ENCODE data around the gene KHK. TPM values are rescaled to one million over a fixed set of nuclear protein-coding genes. Genes with fewer than 3 reads are reported as not detected.

Gene KHK
- total RNA-seq, 1 experiment from 2014 or later: 4.1 TPM

DNA sequence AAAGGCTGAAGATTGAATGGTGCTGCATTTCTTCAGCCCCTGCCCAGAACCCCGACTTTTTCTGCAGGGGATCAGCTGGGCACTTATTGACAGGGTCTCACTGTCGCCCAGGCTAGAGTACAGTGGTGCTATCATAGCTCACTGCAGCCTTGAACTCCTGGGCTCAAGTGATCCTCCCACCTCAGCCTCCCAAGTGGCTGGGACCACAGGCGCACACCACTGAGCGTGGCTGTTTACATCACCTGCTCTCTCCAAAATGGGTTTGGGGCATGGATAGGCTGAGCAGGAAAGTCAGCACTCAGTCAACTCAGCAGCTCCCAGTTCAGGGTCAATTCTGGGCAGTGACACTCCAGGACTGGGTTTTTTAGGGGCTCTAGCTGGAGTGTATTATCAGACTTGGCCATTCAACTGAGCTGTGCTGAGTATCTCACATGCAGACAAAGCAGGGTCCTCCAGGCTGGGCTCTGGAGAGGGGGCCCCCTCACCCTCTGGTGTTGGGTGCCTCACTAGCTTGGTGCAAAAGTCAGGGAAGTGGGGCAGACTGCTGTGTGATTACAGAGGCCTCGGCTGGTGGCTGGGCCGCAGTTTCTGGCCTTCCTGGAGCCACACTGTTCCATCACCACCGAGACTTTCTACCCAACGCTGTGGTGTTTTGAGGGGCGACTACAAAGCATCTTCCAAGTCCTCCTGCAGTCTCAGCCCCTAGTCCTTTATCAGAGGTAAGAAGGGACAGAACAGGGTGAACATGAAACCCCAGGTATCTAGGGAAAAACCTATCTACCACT, 41.5 kb downstream of the KHK start:
- Histone ChIP-seq H3K9ac (ENCODE audit: low read length) (no peak overlapping the region), H3K9me3 (ENCODE audit: low read length) (no peaks in the 10 kb centered on the region), H3K9me2 (replicated peaks; ENCODE audit: insufficient read depth, low read length) (no peaks in the 10 kb centered on the region), H3K4me2 (ENCODE audit: low read depth, low read length, poor library complexity, severe bottlenecking) (no peak overlapping the region), H3K27ac (ENCODE audit: low read length) (no peak overlapping the region), H3K27me3 (ENCODE audit: low read length) (no peaks in the 10 kb centered on the region), H3K4me3 (ENCODE audit: low read length) (no peak overlapping the region), H4K20me1 (ENCODE audit: insufficient read depth, low read depth, low read length) (peaks cover 5% of the 10 kb centered on the region), H3K79me2 (ENCODE audit: low read length) (peaks cover 5% of the 10 kb centered on the region; the same call in 1 of the 2 replicates), H3K36me3 (ENCODE audit: insufficient read depth, low read length) (peaks cover 12% of the 10 kb centered on the region; the same call in 1 of the 2 replicates), H2AFZ (ENCODE audit: low read length) (no peak overlapping the region), H3K4me1 (ENCODE audit: low read length) (peaks cover 16% of the 10 kb centered on the region)
- no peak for DNase-seq

DNA sequence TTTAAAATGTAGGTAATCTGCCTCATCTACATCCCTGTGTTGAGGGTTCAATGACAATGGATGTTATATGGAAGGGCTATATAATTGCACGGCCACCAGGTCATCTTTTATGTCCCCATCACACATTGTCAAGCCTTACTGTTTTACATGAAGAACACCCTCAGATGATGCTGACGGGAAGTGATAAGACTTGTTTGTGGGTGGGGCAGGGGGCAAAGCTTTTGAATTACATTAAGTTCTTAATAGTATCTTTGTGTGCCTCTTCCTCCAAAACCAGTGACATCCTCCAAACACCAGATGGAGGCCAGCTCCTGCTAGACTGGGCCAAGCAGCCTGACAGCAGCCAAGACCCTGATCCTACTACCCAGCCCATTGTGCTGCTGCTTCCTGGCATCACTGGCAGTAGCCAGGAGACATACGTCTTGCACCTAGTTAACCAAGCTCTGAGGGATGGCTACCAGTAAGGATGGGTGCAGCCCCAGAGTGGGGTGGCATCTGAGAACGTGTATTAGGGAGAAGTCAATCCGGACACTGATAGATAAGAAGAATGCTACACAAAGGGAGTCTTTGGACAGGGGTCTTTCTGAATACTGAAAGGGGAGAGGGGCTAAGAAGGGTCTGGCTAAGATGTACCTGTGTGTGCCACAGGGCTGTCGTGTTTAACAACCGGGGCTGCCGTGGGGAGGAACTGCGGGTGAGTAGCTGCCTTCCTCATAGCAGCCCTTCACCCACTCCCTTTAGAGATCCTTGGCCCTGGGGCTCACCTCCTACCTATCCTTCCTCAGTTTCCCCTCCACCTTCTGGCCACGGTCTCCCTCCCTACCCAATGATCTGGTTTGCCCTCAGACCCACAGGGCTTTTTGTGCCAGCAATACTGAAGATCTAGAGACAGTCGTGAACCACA, 42.3 kb downstream of the KHK start:
- H3K4me3 ChIP-seq (ENCODE audit: low read length): no peak overlapping the region
- H3K9ac ChIP-seq (ENCODE audit: low read length): no peak overlapping the region
- DNase-seq: no peak

DNA sequence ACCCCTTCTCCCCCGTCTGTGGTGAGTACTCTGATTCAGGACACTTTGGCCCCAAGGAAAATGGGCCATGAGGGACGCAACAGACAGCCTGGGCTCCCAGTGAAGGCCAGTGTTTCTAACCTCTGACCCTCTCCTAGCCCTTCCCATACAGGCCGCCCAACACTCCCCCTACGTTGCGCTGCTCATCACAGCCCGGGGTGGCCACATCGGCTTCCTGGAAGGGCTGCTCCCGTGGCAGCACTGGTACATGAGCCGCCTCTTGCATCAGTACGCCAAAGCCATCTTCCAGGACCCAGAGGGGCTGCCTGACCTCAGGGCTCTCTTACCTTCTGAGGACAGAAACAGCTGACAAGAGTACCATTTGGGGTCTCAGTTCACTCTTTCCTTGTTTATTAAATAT, 43.8 kb downstream of the KHK start:
- Histone ChIP-seq H3K36me3 (ENCODE audit: insufficient read depth, low read length) (peaks cover 12% of the 10 kb centered on the region; the same call in 1 of the 2 replicates), H4K20me1 (ENCODE audit: insufficient read depth, low read depth, low read length) (peaks cover 10% of the 10 kb centered on the region), H3K9me2 (replicated peaks; ENCODE audit: insufficient read depth, low read length) (no peaks in the 10 kb centered on the region), H3K27me3 (ENCODE audit: low read length) (no peaks in the 10 kb centered on the region), H3K4me2 (ENCODE audit: low read depth, low read length, poor library complexity, severe bottlenecking) (no peak overlapping the region), H3K9me3 (ENCODE audit: low read length) (no peaks in the 10 kb centered on the region), H3K4me3 (ENCODE audit: low read length) (no peak overlapping the region), H2AFZ (ENCODE audit: low read length) (no peak overlapping the region), H3K27ac (ENCODE audit: low read length) (no peak overlapping the region), H3K79me2 (ENCODE audit: low read length) (peaks cover 16% of the 10 kb centered on the region), H3K4me1 (ENCODE audit: low read length) (peaks cover 16% of the 10 kb centered on the region), H3K9ac (ENCODE audit: low read length) (no peak overlapping the region)
- no peak for DNase-seq

More for the DNA sequence above, 42.3 kb downstream of the KHK start:
- no peak overlapping the region for H3K27ac ChIP-seq (ENCODE audit: low read length)
- no peaks in the 10 kb centered on the region for H3K27me3 ChIP-seq (ENCODE audit: low read length)
- peaks cover 12% of the 10 kb centered on the region for H3K79me2 ChIP-seq (ENCODE audit: low read length)
- H3K4me1 ChIP-seq (ENCODE audit: low read length): peaks cover 14% of the 10 kb centered on the region
- no peaks in the 10 kb centered on the region for H3K9me3 ChIP-seq (ENCODE audit: low read length)
- no peak overlapping the region for H3K4me2 ChIP-seq (ENCODE audit: low read depth, low read length, poor library complexity, severe bottlenecking)
- no peak overlapping the region for H2AFZ ChIP-seq (ENCODE audit: low read length)
- peaks cover 12% of the 10 kb centered on the region; the same call in 1 of the 2 replicates for H3K36me3 ChIP-seq (ENCODE audit: insufficient read depth, low read length)
- H4K20me1 ChIP-seq (ENCODE audit: insufficient read depth, low read depth, low read length): peaks cover 10% of the 10 kb centered on the region
- no peaks in the 10 kb centered on the region for H3K9me2 ChIP-seq (replicated peaks; ENCODE audit: insufficient read depth, low read length)

DNA sequence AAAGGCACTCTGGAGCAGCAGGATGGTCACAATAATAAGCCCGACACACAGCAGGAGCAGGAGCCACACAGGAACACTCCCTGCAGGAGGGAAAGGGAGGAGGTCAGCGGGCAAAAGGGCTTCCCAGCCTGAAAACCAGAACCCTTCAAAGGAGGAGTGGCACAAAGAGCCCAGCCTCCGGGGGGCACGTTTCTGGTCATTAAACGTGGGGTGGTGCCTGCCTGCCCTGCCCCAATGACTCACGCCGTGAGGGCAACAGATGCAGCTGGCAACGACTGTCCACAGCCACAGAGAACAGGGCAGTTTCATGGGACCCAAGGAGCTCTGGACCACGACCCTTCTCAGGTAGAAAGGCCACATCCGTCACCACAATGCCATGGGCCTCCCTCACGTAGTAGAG, 44.9 kb downstream of the KHK start:
- peaks cover 16% of the 10 kb centered on the region for H3K79me2 ChIP-seq (ENCODE audit: low read length)

DNA sequence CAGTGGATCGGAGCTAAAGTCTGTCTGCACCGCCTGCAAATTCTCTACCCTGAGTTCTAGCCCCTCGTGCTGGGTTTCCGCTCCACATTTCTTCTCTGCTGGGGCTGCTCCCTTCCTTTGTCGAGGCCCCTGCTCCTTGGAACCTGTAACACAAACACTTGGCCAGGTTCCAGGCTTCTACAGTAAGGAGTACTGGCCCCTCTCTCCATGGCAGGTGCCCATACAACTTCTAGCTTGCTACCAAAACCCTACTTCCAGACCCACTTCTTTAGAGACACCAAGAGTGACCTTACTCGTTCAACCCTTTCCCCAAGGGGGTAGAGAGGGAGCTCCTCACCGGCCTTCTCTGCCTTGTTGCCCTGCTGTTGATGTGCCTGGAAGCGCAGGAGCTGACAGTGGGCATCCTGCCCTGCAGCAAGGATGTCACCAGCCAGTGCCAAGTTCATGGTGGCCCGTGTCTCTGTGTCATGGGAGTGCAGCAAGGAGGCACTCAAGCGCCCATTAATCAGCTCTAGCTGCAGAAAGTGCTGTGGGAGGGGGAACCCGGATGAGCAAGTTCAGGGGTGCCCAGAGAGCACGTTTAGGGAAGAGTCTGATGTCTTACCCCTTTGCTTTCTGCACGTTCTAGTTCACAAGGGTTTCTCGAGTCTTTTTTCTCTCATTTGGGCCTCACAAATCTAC, 46.8 kb downstream of the KHK start:
- peak overlapping the region; percentile 96 for H3K9ac ChIP-seq (ENCODE audit: low read length)
- peaks cover 12% of the 10 kb centered on the region; the same call in 1 of the 2 replicates for H3K36me3 ChIP-seq (ENCODE audit: insufficient read depth, low read length)
- peak overlapping the region; percentile 92 for H3K4me2 ChIP-seq (ENCODE audit: low read depth, low read length, poor library complexity, severe bottlenecking)
- H4K20me1 ChIP-seq (ENCODE audit: insufficient read depth, low read depth, low read length): peaks cover 10% of the 10 kb centered on the region
- peak overlapping the region; percentile 72; the same call in 1 of the 2 replicates for H3K27ac ChIP-seq (ENCODE audit: low read length)
- no peaks in the 10 kb centered on the region for H3K9me2 ChIP-seq (replicated peaks; ENCODE audit: insufficient read depth, low read length)
- peaks cover 16% of the 10 kb centered on the region for H3K79me2 ChIP-seq (ENCODE audit: low read length)
- H3K4me3 ChIP-seq (ENCODE audit: low read length): peak overlapping the region; percentile 96
- H3K4me1 ChIP-seq (ENCODE audit: low read length): peaks cover 18% of the 10 kb centered on the region
- no peak for DNase-seq
- no peak overlapping the region for H2AFZ ChIP-seq (ENCODE audit: low read length)
- no peaks in the 10 kb centered on the region for H3K9me3 ChIP-seq (ENCODE audit: low read length)
- H3K27me3 ChIP-seq (ENCODE audit: low read length): no peaks in the 10 kb centered on the region

More for the DNA sequence above, 44.9 kb downstream of the KHK start:
- no peaks in the 10 kb centered on the region for H3K9me3 ChIP-seq (ENCODE audit: low read length)
- no peak for DNase-seq
- H4K20me1 ChIP-seq (ENCODE audit: insufficient read depth, low read depth, low read length): peaks cover 10% of the 10 kb centered on the region
- no peak overlapping the region for H3K4me3 ChIP-seq (ENCODE audit: low read length)
- no peaks in the 10 kb centered on the region for H3K27me3 ChIP-seq (ENCODE audit: low read length)
- H3K4me1 ChIP-seq (ENCODE audit: low read length): peaks cover 18% of the 10 kb centered on the region
- no peak overlapping the region for H3K27ac ChIP-seq (ENCODE audit: low read length)
- no peak overlapping the region for H2AFZ ChIP-seq (ENCODE audit: low read length)
- H3K9me2 ChIP-seq (replicated peaks; ENCODE audit: insufficient read depth, low read length): no peaks in the 10 kb centered on the region
- no peak overlapping the region for H3K4me2 ChIP-seq (ENCODE audit: low read depth, low read length, poor library complexity, severe bottlenecking)
- no peak overlapping the region for H3K9ac ChIP-seq (ENCODE audit: low read length)
- H3K36me3 ChIP-seq (ENCODE audit: insufficient read depth, low read length): peaks cover 12% of the 10 kb centered on the region; the same call in 1 of the 2 replicates

GRCh38 chr2:27133905-27134780, 47.6 kb downstream of the KHK start, which contains the start of gene PREB:
PREB (minus strand) TSS chr2:27134636; CDS start chr2:27134421, 215 bp downstream.
- peak within 1 kb of the TSS; percentile 92 for H3K4me2 ChIP-seq (ENCODE audit: low read depth, low read length, poor library complexity, severe bottlenecking)
- peak; percentile 99 for DNase-seq
- peak within 1 kb of the TSS; percentile 72 for H3K27ac ChIP-seq (ENCODE audit: low read length)
- peak within 1 kb of the TSS; percentile 89 for H2AFZ ChIP-seq (ENCODE audit: low read length)
- H3K9me3 ChIP-seq (ENCODE audit: low read length): no peaks in the 10 kb centered on the region
- H3K9me2 ChIP-seq (replicated peaks; ENCODE audit: insufficient read depth, low read length): no peaks in the 10 kb centered on the region
- peaks cover 10% of the 10 kb centered on the region for H4K20me1 ChIP-seq (ENCODE audit: insufficient read depth, low read depth, low read length)
- H3K9ac ChIP-seq (ENCODE audit: low read length): peak within 1 kb of the TSS; percentile 96
- H3K36me3 ChIP-seq (ENCODE audit: insufficient read depth, low read length): peaks cover 12% of the 10 kb centered on the region; the same call in 1 of the 2 replicates
- no peaks in the 10 kb centered on the region for H3K27me3 ChIP-seq (ENCODE audit: low read length)
- H3K4me3 ChIP-seq (ENCODE audit: low read length): peak within 1 kb of the TSS; percentile 96
- H3K79me2 ChIP-seq (ENCODE audit: low read length): peaks cover 16% of the 10 kb centered on the region
- peaks cover 18% of the 10 kb centered on the region for H3K4me1 ChIP-seq (ENCODE audit: low read length)

- peak overlapping the region; percentile 92 for H3K4me2 ChIP-seq (ENCODE audit: low read depth, low read length, poor library complexity, severe bottlenecking)
- peak overlapping the region; percentile 51 for H3K9ac ChIP-seq (ENCODE audit: low read length)
- H2AFZ ChIP-seq (ENCODE audit: low read length): peak overlapping the region; percentile 63; the same call in 1 of the 2 replicates
- no peaks in the 10 kb centered on the region for H3K9me3 ChIP-seq (ENCODE audit: low read length)
- peaks cover 10% of the 10 kb centered on the region for H4K20me1 ChIP-seq (ENCODE audit: insufficient read depth, low read depth, low read length)
- H3K27ac ChIP-seq (ENCODE audit: low read length): no peak overlapping the region
- H3K79me2 ChIP-seq (ENCODE audit: low read length): peaks cover 16% of the 10 kb centered on the region
- H3K4me1 ChIP-seq (ENCODE audit: low read length): peaks cover 18% of the 10 kb centered on the region
- H3K36me3 ChIP-seq (ENCODE audit: insufficient read depth, low read length): peaks cover 12% of the 10 kb centered on the region; the same call in 1 of the 2 replicates
- peak overlapping the region; percentile 96; the same call in 1 of the 2 replicates for H3K4me3 ChIP-seq (ENCODE audit: low read length)
- no peaks in the 10 kb centered on the region for H3K27me3 ChIP-seq (ENCODE audit: low read length)
- DNase-seq: no peak
- H3K9me2 ChIP-seq (replicated peaks; ENCODE audit: insufficient read depth, low read length): no peaks in the 10 kb centered on the region
Measured at GRCh38 chr2:27134781-27135477, 48.4 kb downstream of the KHK start.

All from Karpas-422 (cell line).